CD4-positive, alpha-beta memory T cell (primary cell): ENCODE results near the gene SMCO1. TPM values are rescaled to one million over a fixed set of nuclear protein-coding genes. Genes with fewer than 3 reads are reported as not detected.

Source experiments
- CTCF ChIA-PET: fragments of 350-600 bp; sonication (Branson Sonifier 250); formaldehyde crosslinking; loops from one replicate; lab custom pipeline; 2021; ENCODE audit warnings: inconsistent platforms; ENCODE audit not compliant: partially characterized antibody; lab: Charles Lee
- POLR2A ChIA-PET: fragments of 350-600 bp; sonication (Branson Sonifier 250); formaldehyde crosslinking; loops from one replicate; lab custom pipeline; 2021; ENCODE audit not compliant: partially characterized antibody; lab: Charles Lee
- DNase-seq, 5 donors: peaks; one replicate each; pipeline versions ENCODE4 v3.0.0 to v3.0.0-alpha.2; 2020 to 2022; ENCODE audit warnings: mixed read lengths in 1 of 5
- H3K27ac ChIP-seq: one replicate; pipeline ENCODE4 v1.7.0; 2013; ENCODE audit warnings: low read depth, low read length
- H3K27me3 ChIP-seq: 2 replicates; pipeline ENCODE4 v1.7.0; 2013; ENCODE audit warnings: mild to moderate bottlenecking, low read length, moderate library complexity; ENCODE audit not compliant: insufficient read depth
- H3K36me3 ChIP-seq: 2 replicates; pipeline ENCODE4 v1.7.0; 2013; ENCODE audit warnings: mild to moderate bottlenecking, low read length, moderate library complexity; ENCODE audit not compliant: insufficient read depth
- H3K4me1 ChIP-seq: 2 replicates; pipeline ENCODE4 v1.7.0; 2013; ENCODE audit warnings: mild to moderate bottlenecking, low read length, moderate library complexity; ENCODE audit not compliant: insufficient read depth
- H3K4me3 ChIP-seq, 2 donors: one replicate each; pipeline ENCODE4 v1.7.0; 2013; ENCODE audit warnings: low read length in 2 of 2, mild to moderate bottlenecking in 1 of 2
- H3K9me3 ChIP-seq, 2 donors: one replicate each; pipeline ENCODE4 v1.7.0; 2013; ENCODE audit warnings: low read length in 2 of 2, control low read depth in 1 of 2; ENCODE audit not compliant: control insufficient read depth in 1 of 2
- H3K27ac Mint-ChIP-seq, 7 donors: one replicate each; pipeline ENCODE4 v1.8.0; 2020 to 2021; ENCODE audit warnings: mixed read lengths in 7 of 7, mild to moderate bottlenecking in 6 of 7, inconsistent platforms in 3 of 7, moderate library complexity in 3 of 7
- H3K27me3 Mint-ChIP-seq, 2 donors: one replicate each; pipeline ENCODE4 v1.8.0; 2020 to 2021; ENCODE audit warnings: mixed read lengths in 2 of 2
- H3K36me3 Mint-ChIP-seq, 2 donors: one replicate each; pipeline ENCODE4 v1.8.0; 2020 to 2021; ENCODE audit warnings: mixed read lengths in 2 of 2, inconsistent platforms in 1 of 2, mild to moderate bottlenecking in 1 of 2
- H3K4me1 Mint-ChIP-seq, 4 donors: one replicate each; pipeline ENCODE4 v1.8.0; 2020 to 2021; ENCODE audit warnings: mixed read lengths in 4 of 4, mild to moderate bottlenecking in 1 of 4
- H3K4me3 Mint-ChIP-seq, 8 donors: one replicate each; pipeline ENCODE4 v1.8.0; 2020 to 2021; ENCODE audit warnings: mixed read lengths in 8 of 8, mild to moderate bottlenecking in 7 of 8, moderate library complexity in 6 of 8, inconsistent platforms in 3 of 8
- H3K9me3 Mint-ChIP-seq, 8 donors: one replicate each; pipeline ENCODE4 v1.8.0; 2020 to 2021; ENCODE audit warnings: mixed read lengths in 8 of 8, mild to moderate bottlenecking in 5 of 8, inconsistent platforms in 3 of 8, moderate library complexity in 1 of 8
- intact Hi-C: fragments of 100-400 bp; cut with micrococcal nuclease; formaldehyde crosslinking; loops from one replicate; pipeline ENCODE4 v1.15.1; 2023
- polyA plus RNA-seq, 2 donors: library from polyadenylated mRNA; unstranded; fragments of 300-500 nt; fragmentation: Illumina TruSeq; gene quantifications; one replicate each; pipeline ENCODE4 v1.2.3, GENCODE V29; 2021
- total RNA-seq, 2 experiments: library from RNA; stranded (reverse); gene quantifications; one replicate each; pipeline ENCODE4 v1.2.3, GENCODE V29; 2021

The SMCO1 gene
- total and polyA plus RNA-seq, 4 experiments from 2014 or later = not detected

DNA sequence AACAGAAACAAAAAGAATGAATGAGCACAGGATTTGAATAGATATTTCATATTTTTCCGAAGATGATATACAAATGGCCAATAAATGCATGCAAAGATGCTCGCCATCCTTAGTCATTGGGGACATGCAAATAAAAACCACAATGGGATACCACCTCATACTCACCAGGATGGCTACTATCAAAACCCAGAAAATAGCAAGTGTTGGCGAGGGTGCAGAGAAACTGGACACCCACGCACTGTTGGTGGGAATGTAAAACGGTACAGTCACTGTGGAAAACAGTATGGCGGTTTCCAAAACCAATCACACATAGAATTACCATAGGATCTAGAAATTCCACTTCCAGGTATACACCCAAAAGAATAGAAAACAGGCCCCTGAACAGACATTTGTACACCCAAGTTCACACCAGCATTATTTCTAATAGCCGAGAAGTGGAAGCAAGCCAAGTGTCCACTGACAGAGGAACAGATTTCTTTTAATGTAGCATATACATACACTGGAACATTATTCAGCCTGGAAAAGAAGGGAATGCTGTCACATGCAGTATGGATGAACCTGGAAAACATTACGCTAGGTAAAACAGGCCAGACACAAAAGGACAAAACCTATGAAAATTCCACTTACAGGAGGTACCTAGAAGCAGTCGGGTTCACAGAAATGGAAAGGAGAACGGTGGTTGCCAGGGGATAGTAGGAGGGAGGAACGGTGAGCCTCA lies 15.2 kb downstream of the SMCO1 start:
- peaks cover 25 to 47% of the 10 kb centered on the region in 2 donors for H3K36me3 Mint-ChIP-seq
- no peaks in the 10 kb centered on the region for H3K27me3 Mint-ChIP-seq
- peak overlapping the region in 6 of 7 donors; percentile 13 to 97 (median 64) for H3K27ac Mint-ChIP-seq
- H3K4me1 Mint-ChIP-seq = peaks cover 35 to 79% (median 52%) of the 10 kb centered on the region in 4 donors
- H3K9me3 Mint-ChIP-seq = no peaks in the 10 kb centered on the region
- Histone ChIP-seq H3K4me1 (peaks cover 35% of the 10 kb centered on the region), H3K9me3 (no peaks in the 10 kb centered on the region), H3K27me3 (no peaks in the 10 kb centered on the region), H3K27ac (no peak overlapping the region), H3K36me3 (no peaks in the 10 kb centered on the region), H3K4me3 (peak overlapping the region in 1 of 2 donors; percentile 79)
- POLR2A ChIA-PET = no interaction called here
- peak overlapping the region; percentile 97 to 100 (median 98) for H3K4me3 Mint-ChIP-seq
- DNase-seq = no peak
- intact Hi-C loops = loop anchor here (5.0 kb wide), 1 partner anchor 418 kb away; the partner anchor contains the start of gene TFRC
- CTCF ChIA-PET = interaction anchor here (2.5 to 3.1 kb wide), 2 partner anchors 13 to 23 kb away, joined by 5 to 14 read pairs; no protein-coding TSS in a partner anchor

DNA sequence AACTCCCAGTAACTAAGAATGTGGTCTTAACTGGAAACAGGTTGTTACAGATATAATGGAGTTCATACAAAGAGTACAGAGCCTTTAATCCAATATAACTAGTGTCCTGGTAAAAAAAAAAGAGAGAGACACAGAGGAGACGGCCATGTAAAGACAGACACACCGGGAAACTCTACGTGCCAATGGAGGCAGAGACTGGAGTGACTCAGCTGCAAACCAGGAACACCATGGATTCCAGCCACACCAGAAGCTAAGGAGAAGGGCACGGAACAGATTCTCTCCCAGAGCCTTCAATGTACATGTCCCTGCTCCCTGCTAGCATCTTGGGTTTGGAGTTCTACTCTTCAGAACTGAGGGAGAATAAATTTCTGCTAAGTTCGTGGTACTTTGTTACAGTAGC lies 16.1 kb downstream of the SMCO1 start:
- H3K27me3 Mint-ChIP-seq = no peaks in the 10 kb centered on the region
- peaks cover 37 to 75% (median 54%) of the 10 kb centered on the region in 4 donors for H3K4me1 Mint-ChIP-seq
- Histone ChIP-seq H3K36me3 (no peaks in the 10 kb centered on the region), H3K27ac (no peak overlapping the region), H3K4me3 (no peak overlapping the region), H3K27me3 (no peaks in the 10 kb centered on the region), H3K4me1 (peaks cover 35% of the 10 kb centered on the region), H3K9me3 (no peaks in the 10 kb centered on the region)
- CTCF ChIA-PET = interaction anchor here (0.7 kb wide), 1 partner anchor 85 kb away, joined by 3 read pairs; no protein-coding TSS in a partner anchor
- no peaks in the 10 kb centered on the region for H3K9me3 Mint-ChIP-seq
- POLR2A ChIA-PET = no interaction called here
- H3K36me3 Mint-ChIP-seq = peaks cover 27 to 47% of the 10 kb centered on the region in 2 donors
- H3K4me3 Mint-ChIP-seq = peak overlapping the region; percentile 23 to 100 (median 98)
- intact Hi-C loops = no loop called here
- peak overlapping the region in 3 of 7 donors; percentile 41 to 97 (median 48) for H3K27ac Mint-ChIP-seq
- DNase-seq = no peak

DNA sequence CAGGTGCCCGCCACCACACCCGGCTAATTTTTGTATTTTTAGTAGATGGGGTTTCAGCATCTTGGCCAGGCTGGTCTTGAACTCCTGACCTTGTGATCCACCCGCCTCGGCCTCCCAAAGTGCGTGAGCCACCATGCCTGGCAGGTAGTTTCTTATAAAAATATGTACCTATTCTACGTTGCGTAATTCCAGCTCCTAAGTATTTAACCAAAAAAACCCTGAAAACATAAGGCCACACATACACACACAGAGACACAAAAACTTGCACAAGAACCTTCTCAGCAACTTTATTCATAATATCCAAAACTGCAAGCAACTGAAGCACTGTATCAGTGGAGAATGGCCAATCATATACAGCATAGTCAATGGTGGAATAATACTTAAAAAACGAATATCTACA lies 16.8 kb downstream of the SMCO1 start:
- Mint-ChIP-seq H3K27ac (peak overlapping the region in 4 of 7 donors; percentile 1 to 97 (median 48)), H3K4me1 (peaks cover 37 to 75% (median 54%) of the 10 kb centered on the region in 4 donors), H3K9me3 (no peaks in the 10 kb centered on the region), H3K4me3 (peak overlapping the region in 6 of 8 donors; percentile 1 to 69 (median 22)), H3K36me3 (peaks cover 27 to 45% of the 10 kb centered on the region in 2 donors), H3K27me3 (no peaks in the 10 kb centered on the region)
- intact Hi-C loops = no loop called here
- CTCF ChIA-PET = interaction anchor here (0.7 kb wide), 1 partner anchor 85 kb away, joined by 3 read pairs; no protein-coding TSS in a partner anchor
- POLR2A ChIA-PET = interaction anchor here (1.0 kb wide), 1 partner anchor 30 kb away, joined by 5 read pairs; no protein-coding TSS in a partner anchor
- DNase-seq = no peak
- Histone ChIP-seq H3K4me1 (peaks cover 36% of the 10 kb centered on the region), H3K9me3 (no peaks in the 10 kb centered on the region), H3K36me3 (no peaks in the 10 kb centered on the region), H3K27ac (no peak overlapping the region), H3K27me3 (no peaks in the 10 kb centered on the region), H3K4me3 (no peak overlapping the region)

DNA sequence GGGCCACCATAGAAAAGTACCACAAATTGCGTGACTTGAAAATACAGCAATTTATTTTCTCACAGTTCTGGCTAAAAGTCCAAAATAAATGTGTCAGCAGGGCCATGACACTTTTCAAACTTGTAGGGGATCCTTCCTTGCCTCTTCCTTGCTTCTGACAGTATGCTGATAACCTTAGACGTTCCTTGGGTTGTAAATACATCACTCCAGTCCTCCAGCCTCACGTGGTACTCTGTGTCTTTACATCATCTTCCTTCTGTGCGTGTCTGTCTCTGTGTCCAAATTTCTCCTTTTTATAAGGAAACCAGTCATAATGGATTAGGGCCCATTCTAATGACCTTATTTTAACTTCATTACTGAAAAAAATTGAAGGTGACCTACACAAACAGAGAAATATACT lies 19.0 kb downstream of the SMCO1 start:
- peaks cover 41 to 81% (median 57%) of the 10 kb centered on the region in 4 donors for H3K4me1 Mint-ChIP-seq
- H3K27ac ChIP-seq = no peak overlapping the region
- ChIA-PET CTCF (no interaction called here), POLR2A (no interaction called here)
- H3K9me3 ChIP-seq = no peaks in the 10 kb centered on the region
- H3K4me1 ChIP-seq = peaks cover 41% of the 10 kb centered on the region
- peak overlapping the region in 1 of 7 donors; percentile 1 for H3K27ac Mint-ChIP-seq
- H3K27me3 ChIP-seq = no peaks in the 10 kb centered on the region
- H3K36me3 Mint-ChIP-seq = peaks cover 30 to 36% of the 10 kb centered on the region in 2 donors
- no peak overlapping the region for H3K4me3 Mint-ChIP-seq
- H3K4me3 ChIP-seq = no peak overlapping the region
- intact Hi-C loops = no loop called here
- no peak for DNase-seq
- H3K9me3 Mint-ChIP-seq = no peaks in the 10 kb centered on the region
- no peaks in the 10 kb centered on the region for H3K36me3 ChIP-seq
- H3K27me3 Mint-ChIP-seq = no peaks in the 10 kb centered on the region

DNA sequence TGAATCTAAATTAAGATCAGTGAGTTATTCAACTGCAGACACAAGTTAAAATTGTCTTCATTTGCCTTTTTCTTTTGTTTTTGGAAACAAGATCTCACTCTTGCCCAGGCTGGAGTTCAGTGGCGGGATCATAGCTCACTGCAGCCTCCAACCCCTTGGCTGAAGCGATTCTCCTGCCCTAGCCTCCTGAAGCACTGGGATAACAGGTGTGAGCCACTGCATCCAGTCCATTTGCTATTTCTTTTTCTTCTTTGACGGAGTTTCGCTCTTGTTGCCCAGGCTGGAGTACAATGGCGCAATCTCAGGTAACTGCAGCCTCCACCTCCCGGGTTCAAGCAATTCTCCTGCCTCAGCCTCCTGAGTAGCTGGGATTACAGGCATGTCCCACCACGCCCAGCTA lies 21.9 kb downstream of the SMCO1 start:
- DNase-seq = no peak
- ChIA-PET CTCF (interaction anchor here (0.7 to 2.4 kb wide), 3 partner anchors 29 to 97 kb away, joined by 3 to 9 read pairs (median 7); no protein-coding TSS in a partner anchor), POLR2A (no interaction called here)
- H3K27ac ChIP-seq = no peak overlapping the region
- no peaks in the 10 kb centered on the region for H3K9me3 ChIP-seq
- Mint-ChIP-seq H3K9me3 (no peaks in the 10 kb centered on the region), H3K4me3 (no peak overlapping the region), H3K27ac (no peak overlapping the region), H3K27me3 (no peaks in the 10 kb centered on the region), H3K4me1 (peaks cover 28 to 70% (median 45%) of the 10 kb centered on the region in 4 donors), H3K36me3 (peaks cover 20 to 33% of the 10 kb centered on the region in 2 donors)
- intact Hi-C loops = no loop called here
- H3K4me3 ChIP-seq = no peak overlapping the region
- H3K36me3 ChIP-seq = no peaks in the 10 kb centered on the region
- peaks cover 29% of the 10 kb centered on the region for H3K4me1 ChIP-seq
- no peaks in the 10 kb centered on the region for H3K27me3 ChIP-seq

DNA sequence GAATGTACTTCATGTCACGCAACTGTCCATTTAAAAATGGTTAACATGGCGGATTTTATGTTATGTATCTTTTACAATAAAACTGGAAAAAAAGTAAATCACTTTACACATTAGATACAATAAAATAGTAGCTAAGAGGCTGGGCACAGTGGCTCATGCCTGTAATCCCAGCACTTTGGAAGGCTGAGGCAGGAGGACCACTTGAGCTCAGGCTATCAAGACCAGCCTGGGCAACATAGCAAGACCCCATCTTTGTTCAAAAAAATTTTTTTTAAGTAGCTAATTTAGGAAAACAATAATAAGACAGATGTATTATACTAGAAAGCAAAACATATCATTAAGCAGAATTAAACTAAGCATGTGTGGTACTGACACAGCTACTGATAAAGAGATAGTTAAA lies 23.1 kb downstream of the SMCO1 start:
- Histone ChIP-seq H3K36me3 (peaks cover 9% of the 10 kb centered on the region), H3K4me3 (no peak overlapping the region), H3K9me3 (no peaks in the 10 kb centered on the region), H3K27me3 (no peaks in the 10 kb centered on the region), H3K4me1 (peaks cover 18% of the 10 kb centered on the region), H3K27ac (no peak overlapping the region)
- H3K9me3 Mint-ChIP-seq = no peaks in the 10 kb centered on the region
- H3K27me3 Mint-ChIP-seq = no peaks in the 10 kb centered on the region
- H3K4me3 Mint-ChIP-seq = no peak overlapping the region
- POLR2A ChIA-PET = interaction anchor here (1.2 kb wide), 1 partner anchor 10 kb away, joined by 3 read pairs; no protein-coding TSS in a partner anchor
- no peak for DNase-seq
- intact Hi-C loops = no loop called here
- peaks cover 21 to 36% of the 10 kb centered on the region in 2 donors for H3K36me3 Mint-ChIP-seq
- H3K27ac Mint-ChIP-seq = peak overlapping the region in 1 of 7 donors; percentile 12
- H3K4me1 Mint-ChIP-seq = peaks cover 27 to 64% (median 39%) of the 10 kb centered on the region in 4 donors
- CTCF ChIA-PET = interaction anchor here (0.6 to 1.1 kb wide), 2 partner anchors 25 to 37 kb away, joined by 4 to 6 read pairs; no protein-coding TSS in a partner anchor

DNA sequence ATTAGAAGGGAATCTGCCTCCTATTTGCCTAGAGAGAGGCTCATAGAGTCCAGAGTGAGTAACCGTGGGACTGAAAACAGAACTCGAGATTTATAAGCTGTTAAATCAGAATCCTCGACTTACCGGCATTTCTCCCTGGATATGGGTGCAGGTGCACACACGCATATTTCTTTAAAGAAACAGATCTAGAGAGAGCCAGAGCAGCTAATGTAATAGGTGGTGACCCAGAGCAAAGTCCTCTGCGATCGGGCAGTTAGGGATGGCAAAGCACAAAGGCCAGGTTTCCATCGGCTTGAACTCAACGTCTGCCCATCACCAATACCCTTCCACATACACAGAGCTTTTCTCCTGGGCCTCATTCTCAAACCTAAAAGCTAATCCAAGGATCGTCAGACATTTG lies 25.4 kb downstream of the SMCO1 start:
- no peaks in the 10 kb centered on the region for H3K9me3 Mint-ChIP-seq
- H3K4me1 ChIP-seq = peaks cover 16% of the 10 kb centered on the region
- intact Hi-C loops = no loop called here
- no peak for DNase-seq
- H3K4me3 ChIP-seq = no peak overlapping the region
- H3K4me3 Mint-ChIP-seq = no peak overlapping the region
- H3K4me1 Mint-ChIP-seq = peaks cover 17 to 46% (median 23%) of the 10 kb centered on the region in 4 donors
- CTCF ChIA-PET = interaction anchor here (6.9 kb wide), 1 partner anchor 33 kb away, joined by 74 read pairs; no protein-coding TSS in a partner anchor
- peak overlapping the region in 2 of 7 donors; percentile 14 to 71 for H3K27ac Mint-ChIP-seq
- H3K27me3 Mint-ChIP-seq = no peaks in the 10 kb centered on the region
- H3K36me3 Mint-ChIP-seq = peaks cover 20 to 40% of the 10 kb centered on the region in 2 donors
- H3K9me3 ChIP-seq = no peaks in the 10 kb centered on the region
- H3K27me3 ChIP-seq = no peaks in the 10 kb centered on the region
- POLR2A ChIA-PET = no interaction called here
- peaks cover 30% of the 10 kb centered on the region for H3K36me3 ChIP-seq
- no peak overlapping the region for H3K27ac ChIP-seq
